Measurements from ENCODE around the gene LCK.

LCK gene

DNA sequence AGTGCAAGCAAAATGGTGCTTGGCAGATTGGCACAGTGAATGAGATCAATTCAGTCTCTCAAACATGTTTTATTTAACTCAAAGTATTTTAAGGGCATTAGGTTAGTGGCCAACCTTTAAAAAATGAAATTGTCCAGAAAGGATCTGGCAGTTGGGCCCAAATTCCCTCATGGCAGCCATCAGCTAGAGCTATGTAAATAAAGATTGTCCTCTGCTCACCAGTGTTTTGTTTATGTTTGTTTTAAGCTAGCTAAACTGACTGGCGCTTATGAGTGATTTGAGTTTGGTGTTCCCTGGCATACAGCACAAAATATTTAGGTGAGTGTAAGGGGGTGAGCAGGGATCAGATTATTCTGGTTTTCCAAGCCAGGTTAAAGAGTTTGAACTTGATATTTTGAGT lies 58.9 kb downstream of the LCK start:
- Mint-ChIP-seq H3K4me3 (no peak overlapping the region), H3K27ac (peak overlapping the region; percentile 68), H3K36me3 (ENCODE audit: low read depth) (peaks cover 57% of the 10 kb centered on the region), H3K9me3 (no peaks in the 10 kb centered on the region), H3K4me1 (ENCODE audit: low read depth) (peaks cover 64% of the 10 kb centered on the region), H3K27me3 (no peaks in the 10 kb centered on the region)
- no peak for DNase-seq

DNA sequence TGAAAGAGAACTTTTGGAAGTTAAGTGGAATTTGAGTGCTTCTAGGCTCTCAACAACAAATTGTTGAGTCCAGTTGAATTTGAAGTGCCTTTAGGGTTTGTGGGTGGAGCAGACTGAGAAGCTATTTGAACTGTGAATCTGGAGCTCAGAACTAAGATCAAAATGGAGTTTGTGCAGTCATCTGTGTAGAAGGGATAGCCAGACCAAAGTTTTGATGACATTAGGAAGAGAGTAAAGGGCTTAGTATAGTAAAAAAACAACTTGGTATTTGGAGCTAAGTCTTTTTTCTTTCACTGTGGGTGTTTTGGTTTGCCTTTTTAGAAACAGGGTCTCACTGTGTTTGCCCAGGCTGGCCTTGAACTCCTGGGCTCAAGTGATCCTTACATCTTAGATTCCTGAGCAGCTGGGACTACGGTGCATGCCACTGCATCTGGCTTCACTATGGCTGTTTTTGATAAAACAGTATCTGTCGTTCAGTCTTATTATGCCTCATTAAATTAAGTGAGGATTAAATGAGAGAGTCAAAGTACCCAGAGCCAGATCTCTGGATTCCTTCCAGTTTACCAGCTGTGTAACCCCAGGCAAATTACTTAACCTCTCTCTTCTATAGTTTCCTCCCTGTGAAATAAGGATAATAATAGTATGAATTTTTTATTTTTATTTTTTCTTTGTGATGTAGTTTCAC lies 60.8 kb downstream of the LCK start:
- Mint-ChIP-seq H3K27ac (peak overlapping the region; percentile 58), H3K27me3 (no peaks in the 10 kb centered on the region), H3K4me1 (ENCODE audit: low read depth) (peaks cover 57% of the 10 kb centered on the region), H3K9me3 (no peaks in the 10 kb centered on the region), H3K36me3 (ENCODE audit: low read depth) (peaks cover 47% of the 10 kb centered on the region), H3K4me3 (no peak overlapping the region)
- DNase-seq = no peak

DNA sequence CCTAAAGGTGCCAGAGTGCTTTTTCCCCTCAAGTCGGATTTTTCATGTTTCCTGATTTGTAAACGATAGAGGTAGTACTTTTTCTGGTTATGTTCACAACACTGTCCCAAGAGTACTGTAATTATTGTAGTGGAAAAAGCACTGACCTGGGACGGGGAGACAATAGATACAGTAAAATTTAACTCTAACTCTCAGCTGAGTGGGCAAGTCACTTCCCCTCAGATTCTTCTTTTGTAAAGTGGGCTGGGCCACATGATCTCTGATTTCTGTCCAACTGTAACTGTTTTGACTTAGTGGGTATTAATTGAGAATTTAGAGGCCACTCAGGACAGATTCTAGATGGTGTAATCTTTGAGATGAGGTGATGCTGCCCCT lies 65.8 kb downstream of the LCK start:
- H3K9me3 Mint-ChIP-seq = no peaks in the 10 kb centered on the region
- DNase-seq = no peak
- no peak overlapping the region for H3K4me3 Mint-ChIP-seq

DNA sequence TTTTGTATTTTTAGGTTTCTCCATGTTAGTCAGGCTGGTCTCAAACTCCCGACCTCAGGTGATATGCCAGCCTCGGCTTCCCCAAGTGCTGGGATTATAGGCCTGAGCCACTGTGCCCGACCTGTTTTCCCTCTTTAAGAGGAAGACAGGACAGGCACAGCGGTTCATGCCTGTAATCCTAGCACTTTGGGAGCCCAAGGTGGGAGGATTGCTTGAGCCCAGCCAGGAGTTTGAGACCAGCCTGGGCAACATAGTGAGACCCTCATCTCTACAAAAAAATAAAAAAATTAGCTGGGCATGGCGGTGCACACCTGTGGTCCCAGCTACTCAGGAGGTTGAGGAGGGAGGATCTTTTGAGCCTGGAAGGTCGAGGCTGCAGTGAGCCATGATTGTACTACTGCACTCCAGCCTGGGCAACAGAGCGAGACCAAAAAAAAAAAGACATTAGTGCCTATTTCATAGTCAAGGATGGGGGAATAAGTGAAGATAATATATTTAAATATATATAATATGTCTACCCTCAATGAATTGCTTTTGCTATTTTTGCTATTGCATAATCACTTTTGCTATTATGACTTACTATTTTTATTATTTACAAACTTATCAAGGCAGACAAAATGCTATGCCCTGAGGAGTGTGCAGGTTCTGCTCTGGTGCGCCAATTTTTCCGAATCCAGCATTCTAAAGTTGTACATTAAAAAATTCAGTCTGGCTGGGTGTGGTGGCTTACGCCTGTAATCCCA lies 67.2 kb downstream of the LCK start:
- Mint-ChIP-seq H3K4me1 (ENCODE audit: low read depth) (peaks cover 43% of the 10 kb centered on the region), H3K9me3 (no peaks in the 10 kb centered on the region), H3K4me3 (no peak overlapping the region), H3K27me3 (no peaks in the 10 kb centered on the region), H3K27ac (no peak overlapping the region), H3K36me3 (ENCODE audit: low read depth) (peaks cover 68% of the 10 kb centered on the region)
- no peak for DNase-seq

More for the DNA sequence above, 65.8 kb downstream of the LCK start:
- Mint-ChIP-seq H3K27ac (peak overlapping the region; percentile 71), H3K4me1 (ENCODE audit: low read depth) (peaks cover 35% of the 10 kb centered on the region), H3K36me3 (ENCODE audit: low read depth) (peaks cover 59% of the 10 kb centered on the region), H3K27me3 (no peaks in the 10 kb centered on the region)

DNA sequence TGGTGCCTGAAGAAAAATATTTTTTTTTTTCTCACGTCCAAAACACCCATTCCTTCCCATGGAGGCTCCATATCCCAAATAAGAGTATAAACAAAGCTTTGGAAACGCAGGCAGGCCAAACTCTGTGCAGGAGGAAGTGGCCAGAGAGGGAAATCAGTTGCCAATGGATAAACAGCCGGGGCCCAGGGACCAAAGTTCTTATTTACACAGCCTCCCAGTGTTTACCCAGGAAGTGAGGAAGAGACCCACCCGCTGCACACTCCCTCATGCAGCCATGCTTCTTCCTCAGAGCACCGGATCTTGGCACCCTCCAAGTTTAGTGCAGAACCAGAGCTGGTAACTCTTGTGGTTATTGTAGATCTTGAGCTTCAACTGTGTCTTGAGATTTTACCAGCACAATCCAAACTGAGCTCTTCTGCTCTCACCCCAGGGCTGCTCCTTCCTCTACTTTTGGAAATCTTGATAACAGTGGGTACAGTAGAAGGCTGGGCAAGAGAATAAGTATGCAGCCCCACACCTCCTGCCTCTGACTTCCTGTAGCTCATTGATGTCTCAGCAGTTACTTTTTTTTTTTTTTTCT lies 70.7 kb downstream of the LCK start:
- peaks cover 40% of the 10 kb centered on the region for H3K4me1 Mint-ChIP-seq (ENCODE audit: low read depth)
- H3K4me3 Mint-ChIP-seq = no peak overlapping the region
- H3K36me3 Mint-ChIP-seq (ENCODE audit: low read depth) = peaks cover 82% of the 10 kb centered on the region
- peak overlapping the region; percentile 86 for H3K27ac Mint-ChIP-seq
- no peaks in the 10 kb centered on the region for H3K9me3 Mint-ChIP-seq
- DNase-seq = no peak
- H3K27me3 Mint-ChIP-seq = no peaks in the 10 kb centered on the region

DNA sequence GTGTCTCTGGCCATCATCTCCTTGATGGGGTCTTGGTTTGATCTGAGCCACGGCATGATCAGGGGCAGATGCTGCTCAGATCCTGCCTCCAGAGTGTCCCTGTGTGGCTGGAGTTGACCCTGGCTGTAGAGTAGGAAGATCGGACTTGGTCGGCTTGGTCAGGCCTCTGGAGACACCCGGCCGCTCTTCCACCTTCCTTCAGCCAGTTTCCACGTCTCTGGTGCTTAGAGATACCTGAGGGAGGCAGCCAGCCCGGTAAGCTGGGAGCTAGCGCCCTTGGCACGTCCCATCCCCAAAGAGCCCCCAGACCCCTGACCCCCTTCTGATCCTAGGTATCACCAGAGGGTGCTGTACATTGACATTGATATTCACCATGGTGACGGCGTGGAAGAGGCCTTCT lies 76.1 kb downstream of the LCK start:
- Mint-ChIP-seq H3K36me3 (ENCODE audit: low read depth) (peaks cover 92% of the 10 kb centered on the region), H3K27me3 (no peaks in the 10 kb centered on the region), H3K4me3 (no peak overlapping the region), H3K4me1 (ENCODE audit: low read depth) (peaks cover 22% of the 10 kb centered on the region), H3K9me3 (no peaks in the 10 kb centered on the region), H3K27ac (no peak overlapping the region)
- no peak for DNase-seq

DNA sequence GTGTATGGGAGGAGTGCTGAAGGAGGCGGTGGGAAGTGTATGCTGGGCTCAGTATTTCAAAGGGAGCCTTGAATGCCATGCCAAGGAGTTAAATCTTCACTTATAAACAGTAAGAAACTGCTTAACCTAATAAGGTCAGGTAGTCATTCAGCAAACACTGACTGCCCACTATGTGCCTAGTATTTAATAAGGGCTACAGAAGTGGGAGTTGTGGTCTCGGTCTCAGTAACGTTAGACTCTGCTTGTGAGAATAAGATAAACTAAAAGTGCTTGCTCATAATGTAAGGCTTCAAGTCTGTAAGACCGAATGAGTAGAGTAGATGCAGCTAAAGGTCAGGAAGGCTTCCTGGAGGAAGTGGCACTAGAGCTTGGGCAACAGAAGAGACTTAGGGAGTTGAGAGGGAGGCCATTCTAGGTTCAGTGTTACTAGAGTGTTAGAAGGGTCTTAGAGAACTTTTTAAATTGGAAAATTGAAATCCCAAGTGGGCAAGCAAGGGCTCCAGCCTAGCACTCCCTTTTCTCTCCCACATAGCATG lies 78.9 kb downstream of the LCK start:
- H3K36me3 Mint-ChIP-seq (ENCODE audit: low read depth) = peaks cover 96% of the 10 kb centered on the region
- DNase-seq = no peak
- H3K4me3 Mint-ChIP-seq = no peak overlapping the region
- no peaks in the 10 kb centered on the region for H3K9me3 Mint-ChIP-seq
- peak overlapping the region; percentile 84 for H3K27ac Mint-ChIP-seq
- peaks cover 22% of the 10 kb centered on the region for H3K4me1 Mint-ChIP-seq (ENCODE audit: low read depth)
- H3K27me3 Mint-ChIP-seq = no peaks in the 10 kb centered on the region

DNA sequence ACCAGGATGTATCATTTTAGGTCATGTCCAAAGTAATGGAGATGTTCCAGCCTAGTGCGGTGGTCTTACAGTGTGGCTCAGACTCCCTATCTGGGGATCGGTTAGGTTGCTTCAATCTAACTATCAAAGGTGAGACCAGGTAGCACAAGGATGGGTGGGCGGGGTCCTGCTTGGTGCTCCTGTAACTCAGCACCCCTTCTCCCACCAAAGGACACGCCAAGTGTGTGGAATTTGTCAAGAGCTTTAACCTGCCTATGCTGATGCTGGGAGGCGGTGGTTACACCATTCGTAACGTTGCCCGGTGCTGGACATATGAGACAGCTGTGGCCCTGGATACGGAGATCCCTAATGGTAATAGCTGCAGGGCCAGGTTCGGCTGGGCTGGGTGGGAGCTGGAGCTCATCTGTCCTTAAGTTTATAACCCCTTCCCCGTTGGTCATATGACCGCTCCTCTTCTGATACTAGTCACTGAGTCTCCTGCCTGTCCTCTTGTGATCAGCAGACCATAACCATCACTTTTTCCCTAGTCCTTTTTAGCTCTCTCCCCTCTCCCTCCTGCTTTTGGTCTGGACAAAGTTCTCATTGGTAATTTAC lies 79.6 kb downstream of the LCK start:
- H3K27ac Mint-ChIP-seq = peak overlapping the region; percentile 13
- no peak for DNase-seq
- no peaks in the 10 kb centered on the region for H3K27me3 Mint-ChIP-seq
- peaks cover 89% of the 10 kb centered on the region for H3K36me3 Mint-ChIP-seq (ENCODE audit: low read depth)
- no peak overlapping the region for H3K4me3 Mint-ChIP-seq
- H3K9me3 Mint-ChIP-seq = no peaks in the 10 kb centered on the region
- H3K4me1 Mint-ChIP-seq (ENCODE audit: low read depth) = peaks cover 23% of the 10 kb centered on the region

DNA sequence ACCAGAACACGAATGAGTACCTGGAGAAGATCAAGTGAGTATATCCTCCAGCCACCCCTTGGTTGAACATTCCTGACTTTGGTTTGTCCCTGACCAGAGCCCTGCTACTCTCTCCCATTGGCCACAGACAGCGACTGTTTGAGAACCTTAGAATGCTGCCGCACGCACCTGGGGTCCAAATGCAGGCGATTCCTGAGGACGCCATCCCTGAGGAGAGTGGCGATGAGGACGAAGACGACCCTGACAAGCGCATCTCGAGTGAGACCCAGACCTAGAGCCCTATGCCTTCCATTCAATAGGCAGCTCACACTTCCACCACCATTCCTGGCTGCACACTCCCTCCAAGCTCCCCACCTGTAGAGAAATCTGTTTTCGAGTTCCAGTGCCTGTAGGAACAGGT lies 80.5 kb downstream of the LCK start:
- H3K4me3 Mint-ChIP-seq = no peak overlapping the region
- H3K4me1 Mint-ChIP-seq (ENCODE audit: low read depth) = peaks cover 23% of the 10 kb centered on the region
- no peaks in the 10 kb centered on the region for H3K9me3 Mint-ChIP-seq
- H3K27me3 Mint-ChIP-seq = no peaks in the 10 kb centered on the region
- no peak for DNase-seq
- peak overlapping the region; percentile 66 for H3K27ac Mint-ChIP-seq
- H3K36me3 Mint-ChIP-seq (ENCODE audit: low read depth) = peaks cover 82% of the 10 kb centered on the region

DNA sequence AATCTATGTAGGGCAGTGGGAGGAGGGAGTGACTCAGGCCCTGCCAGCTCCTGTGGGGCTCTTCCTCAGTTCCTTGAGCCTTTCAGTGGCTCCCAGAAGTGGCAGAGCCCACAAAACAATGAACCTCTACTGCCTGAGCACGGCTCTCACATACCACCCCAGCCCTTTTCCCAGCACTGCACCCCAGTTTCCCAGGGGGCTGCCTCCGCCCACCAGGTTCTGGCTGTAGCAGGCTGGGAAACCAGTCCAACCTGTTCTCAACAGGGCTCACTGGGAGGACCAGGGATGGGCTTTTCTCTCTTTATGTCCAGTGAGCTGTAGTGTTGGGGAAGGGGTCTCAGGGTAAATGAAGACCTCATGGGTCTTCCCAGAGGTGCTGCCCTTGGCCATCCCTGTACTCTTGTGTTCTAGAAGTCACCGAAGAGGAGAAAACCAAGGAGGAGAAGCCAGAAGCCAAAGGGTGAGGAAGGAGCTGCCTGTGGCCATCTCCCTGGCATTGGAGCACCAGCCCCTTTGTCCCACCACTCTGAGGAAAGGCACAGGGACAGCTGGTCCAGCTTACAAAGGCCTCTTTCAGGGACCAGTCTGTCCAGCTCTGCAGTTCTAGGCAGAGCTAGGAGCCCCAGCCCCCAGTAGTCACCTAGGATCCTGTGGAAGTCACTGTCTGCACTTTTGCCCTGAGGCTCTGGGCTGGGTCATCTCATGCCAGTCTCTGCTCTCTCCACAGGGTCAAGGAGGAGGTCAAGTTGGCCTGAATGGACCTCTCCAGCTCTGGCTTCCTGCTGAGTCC lies 81.4 kb downstream of the LCK start:
- no peak for DNase-seq
- H3K4me3 Mint-ChIP-seq = no peak overlapping the region
- peaks cover 73% of the 10 kb centered on the region for H3K36me3 Mint-ChIP-seq (ENCODE audit: low read depth)
- no peaks in the 10 kb centered on the region for H3K27me3 Mint-ChIP-seq
- no peaks in the 10 kb centered on the region for H3K9me3 Mint-ChIP-seq
- H3K4me1 Mint-ChIP-seq (ENCODE audit: low read depth) = peaks cover 32% of the 10 kb centered on the region
- peak overlapping the region; percentile 66 for H3K27ac Mint-ChIP-seq

DNA sequence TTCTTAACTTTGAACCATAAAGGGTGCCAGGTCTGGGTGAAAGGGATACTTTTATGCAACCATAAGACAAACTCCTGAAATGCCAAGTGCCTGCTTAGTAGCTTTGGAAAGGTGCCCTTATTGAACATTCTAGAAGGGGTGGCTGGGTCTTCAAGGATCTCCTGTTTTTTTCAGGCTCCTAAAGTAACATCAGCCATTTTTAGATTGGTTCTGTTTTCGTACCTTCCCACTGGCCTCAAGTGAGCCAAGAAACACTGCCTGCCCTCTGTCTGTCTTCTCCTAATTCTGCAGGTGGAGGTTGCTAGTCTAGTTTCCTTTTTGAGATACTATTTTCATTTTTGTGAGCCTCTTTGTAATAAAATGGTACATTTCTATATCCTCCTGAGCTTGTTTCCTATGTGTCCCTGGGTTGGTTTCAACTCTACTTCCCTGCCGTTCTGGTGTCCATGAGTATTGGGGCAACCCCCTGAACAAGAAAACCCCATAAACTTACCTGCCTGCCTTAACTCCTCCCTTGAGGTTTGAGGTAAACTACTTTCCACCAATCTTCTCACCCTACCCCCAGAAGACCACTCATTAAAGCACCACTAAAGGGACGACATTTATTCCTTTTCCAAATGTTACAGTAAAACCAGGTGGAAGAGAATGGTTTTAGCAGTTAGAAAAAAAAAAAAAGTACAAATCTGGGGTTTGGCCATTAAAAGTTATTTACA lies 82.3 kb downstream of the LCK start:
- peak overlapping the region; percentile 54 for H3K27ac Mint-ChIP-seq
- H3K4me3 Mint-ChIP-seq = no peak overlapping the region
- H3K36me3 Mint-ChIP-seq (ENCODE audit: low read depth) = peaks cover 64% of the 10 kb centered on the region

DNA sequence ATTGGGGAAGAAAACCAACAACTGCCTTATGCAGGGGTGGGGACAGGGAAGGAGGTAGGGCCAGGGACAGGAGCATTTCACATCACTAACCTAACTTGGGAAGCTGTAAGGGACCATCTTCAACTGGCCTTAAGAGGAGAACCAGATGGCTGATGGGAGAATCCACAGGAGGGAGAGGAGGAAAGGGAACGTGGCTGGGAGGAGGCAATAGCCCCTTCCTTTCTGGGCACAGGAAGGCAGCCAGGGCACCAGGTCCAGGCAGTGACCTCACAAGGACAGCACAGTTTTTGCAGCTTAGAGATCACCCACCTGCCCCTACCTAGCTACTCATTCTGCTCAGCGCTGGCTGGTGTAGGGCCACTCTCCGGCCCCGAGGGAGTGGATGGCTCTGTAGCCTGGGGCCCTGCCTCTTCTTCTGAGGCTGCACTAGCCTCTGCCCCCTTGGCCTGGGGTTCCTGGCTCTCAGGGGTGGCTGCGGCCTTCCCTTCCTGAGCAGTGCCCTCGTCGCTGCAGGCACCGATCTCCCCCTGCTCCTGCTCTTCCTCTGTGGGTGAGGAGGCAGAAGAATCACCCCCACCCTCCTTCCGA lies 83.3 kb downstream of the LCK start:
- peaks cover 54% of the 10 kb centered on the region for H3K36me3 Mint-ChIP-seq (ENCODE audit: low read depth)
- H3K27ac Mint-ChIP-seq = peak overlapping the region; percentile 89
- DNase-seq = no peak

More for the DNA sequence above, 82.3 kb downstream of the LCK start:
- Mint-ChIP-seq H3K9me3 (no peaks in the 10 kb centered on the region), H3K4me1 (ENCODE audit: low read depth) (peaks cover 39% of the 10 kb centered on the region), H3K27me3 (no peaks in the 10 kb centered on the region)
- DNase-seq = no peak

DNA sequence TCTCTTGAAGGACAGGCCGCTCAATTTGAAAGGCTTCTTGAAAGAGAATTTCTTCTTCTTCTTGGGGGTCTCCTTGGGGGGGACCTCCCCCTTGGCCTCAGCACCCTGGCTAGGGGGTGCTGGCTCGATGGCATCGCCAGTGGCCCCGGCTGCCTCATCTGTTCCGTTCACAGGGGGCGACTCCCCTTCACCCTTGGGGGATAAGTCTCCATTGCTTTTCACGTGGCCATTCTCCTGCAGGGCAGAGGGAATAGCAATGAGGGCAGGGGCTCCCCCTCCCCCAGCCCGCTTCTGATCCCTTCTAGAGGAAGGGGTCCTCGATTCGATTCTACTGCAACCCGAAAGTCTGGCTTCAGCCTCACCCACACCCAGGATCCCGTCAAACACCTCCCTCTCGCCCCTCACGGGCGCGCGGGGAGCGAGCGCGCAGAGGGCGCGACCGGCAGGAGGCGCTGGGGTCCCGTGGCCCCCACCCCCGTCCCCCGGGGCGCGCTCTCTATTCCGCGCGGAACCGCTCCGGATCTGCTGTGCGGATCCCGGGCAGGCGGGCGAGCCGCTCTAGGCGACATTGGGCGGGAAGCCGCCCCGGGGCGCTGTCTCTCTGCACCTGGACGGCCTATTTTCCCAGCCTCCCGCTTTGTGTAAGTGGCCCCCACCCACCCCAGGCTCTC lies 83.9 kb downstream of the LCK start:
- H3K27ac Mint-ChIP-seq = peak overlapping the region; percentile 89
- peak; percentile 77 for DNase-seq
- peaks cover 50% of the 10 kb centered on the region for H3K4me1 Mint-ChIP-seq (ENCODE audit: low read depth)
- H3K4me3 Mint-ChIP-seq = peak overlapping the region; percentile 83
- H3K9me3 Mint-ChIP-seq = no peaks in the 10 kb centered on the region
- H3K27me3 Mint-ChIP-seq = no peaks in the 10 kb centered on the region
- peaks cover 48% of the 10 kb centered on the region for H3K36me3 Mint-ChIP-seq (ENCODE audit: low read depth)

More for the DNA sequence above, 83.3 kb downstream of the LCK start:
- Mint-ChIP-seq H3K9me3 (no peaks in the 10 kb centered on the region), H3K4me1 (ENCODE audit: low read depth) (peaks cover 49% of the 10 kb centered on the region), H3K4me3 (peak overlapping the region; percentile 83), H3K27me3 (no peaks in the 10 kb centered on the region)

Measured in activated T-cell treated with anti-CD3 and anti-CD28 coated beads, Interleukin-2, amount 50 U/mL, for 24 hours (primary cell).